GM18498 (cell line): ENCODE measurements around the gene CACFD1.

Experiments used
- ATAC-seq: cut with Tn5 transposase; IDR thresholded peaks from one replicate; pipeline ENCODE4 v1.9.1; 2021; ENCODE audit warnings: mild to moderate bottlenecking, moderate library complexity; ENCODE audit not compliant: unreplicated experiment

Gene CACFD1

GRCh38 chr9:133459476-133460404, at the start of gene CACFD1:
Gene CACFD1 (plus strand): TSS chr9:133459978. CDS start chr9:133460067, 89 bp downstream.
- ATAC-seq: peak; percentile 76

DNA sequence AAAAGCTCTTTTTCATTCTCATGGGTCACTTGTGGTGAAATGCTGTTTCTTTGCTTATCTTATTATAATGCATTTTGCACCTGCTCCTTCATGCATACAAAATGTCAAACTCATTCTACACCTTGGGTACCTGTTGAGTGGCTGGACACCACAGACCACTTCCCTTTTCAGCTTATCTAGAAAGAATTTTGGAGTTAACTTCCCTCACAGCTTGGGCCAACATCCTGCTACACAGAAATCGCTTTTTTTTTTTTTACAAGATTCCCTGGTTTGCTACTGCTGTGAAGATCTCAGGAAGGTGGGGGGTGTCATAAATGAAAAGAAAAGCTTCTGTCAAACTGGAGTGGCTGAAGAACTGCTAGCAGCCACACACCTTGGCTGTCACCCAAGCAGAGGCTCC, 44.6 kb upstream of the CACFD1 start:
- ATAC-seq: no peak

DNA sequence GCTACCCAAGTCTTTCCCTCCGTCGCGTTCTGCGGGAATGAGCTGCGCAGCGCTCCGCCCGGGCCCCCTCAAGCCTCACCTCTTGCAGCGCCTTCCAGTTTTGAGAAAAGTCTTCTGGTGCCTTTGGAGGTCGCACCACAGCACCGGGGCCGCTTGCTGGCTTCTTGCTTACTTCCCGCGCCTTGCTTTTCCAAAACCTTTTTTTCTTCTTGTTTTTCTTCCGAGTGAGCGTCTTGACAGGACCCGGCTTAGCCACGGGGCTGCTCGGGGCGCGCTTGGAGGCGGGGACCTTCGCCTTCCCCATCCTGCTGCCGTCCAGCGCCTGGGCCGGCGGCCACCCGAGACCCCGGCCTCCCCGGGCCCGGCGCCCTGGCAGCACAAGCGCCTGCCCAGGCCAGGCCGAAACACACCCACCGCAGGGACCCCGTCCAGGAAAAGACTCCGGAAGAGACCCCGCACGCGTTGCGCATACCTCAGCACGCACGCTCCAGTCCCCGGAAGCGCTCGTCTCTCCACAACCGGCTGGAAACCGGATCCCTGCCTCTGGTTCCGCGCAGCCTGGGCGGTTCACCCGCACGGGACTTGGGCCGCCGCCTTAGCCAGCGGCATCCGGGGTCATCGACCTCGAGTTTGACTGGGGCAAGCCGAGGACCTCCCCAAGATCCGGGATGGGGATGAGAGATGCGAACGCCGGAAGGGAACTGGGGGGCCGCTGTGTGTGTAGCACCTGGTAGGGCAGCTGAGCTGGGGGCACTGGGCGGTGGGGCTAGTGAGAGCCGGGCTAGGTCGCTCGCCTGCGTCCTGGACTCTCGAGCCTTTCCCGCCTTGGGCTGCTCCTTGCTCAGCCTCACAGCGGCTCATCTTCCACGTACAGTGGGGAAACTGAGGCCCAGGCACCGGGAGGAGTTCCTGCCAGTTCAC, 42.0 kb upstream of the CACFD1 start, which contains the start of gene REXO4:
TSS of gene REXO4 (minus strand) at position 470 of the 921 bp plus-strand sequence. CDS start at position 304, 166 bp downstream.
- ATAC-seq: peak; percentile 78

GRCh38 chr9:133419005-133419404, 40.8 kb upstream of the CACFD1 start:
- ATAC-seq: no peak

DNA sequence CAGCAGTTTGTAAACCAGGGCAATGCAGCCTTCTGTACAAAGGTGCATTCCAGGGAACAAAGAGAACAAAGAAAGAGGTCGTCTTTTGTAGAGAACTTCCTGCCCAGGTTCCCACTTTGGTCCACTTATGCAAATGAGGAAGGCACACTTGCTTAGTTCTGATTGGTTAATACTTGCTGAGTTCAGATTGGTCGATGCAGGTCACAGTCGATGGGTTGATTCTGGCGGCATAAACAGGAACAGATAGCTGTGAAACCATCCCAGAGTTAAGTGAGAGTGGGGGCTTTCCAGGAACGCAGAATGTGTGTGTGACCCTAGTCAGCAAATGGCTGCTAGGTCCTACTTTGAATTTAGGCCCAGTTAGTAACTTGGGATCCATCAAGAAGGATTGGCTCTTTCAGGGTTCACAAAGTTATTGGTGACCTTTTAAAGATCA, 39.4 kb upstream of the CACFD1 start:
- ATAC-seq: no peak

DNA sequence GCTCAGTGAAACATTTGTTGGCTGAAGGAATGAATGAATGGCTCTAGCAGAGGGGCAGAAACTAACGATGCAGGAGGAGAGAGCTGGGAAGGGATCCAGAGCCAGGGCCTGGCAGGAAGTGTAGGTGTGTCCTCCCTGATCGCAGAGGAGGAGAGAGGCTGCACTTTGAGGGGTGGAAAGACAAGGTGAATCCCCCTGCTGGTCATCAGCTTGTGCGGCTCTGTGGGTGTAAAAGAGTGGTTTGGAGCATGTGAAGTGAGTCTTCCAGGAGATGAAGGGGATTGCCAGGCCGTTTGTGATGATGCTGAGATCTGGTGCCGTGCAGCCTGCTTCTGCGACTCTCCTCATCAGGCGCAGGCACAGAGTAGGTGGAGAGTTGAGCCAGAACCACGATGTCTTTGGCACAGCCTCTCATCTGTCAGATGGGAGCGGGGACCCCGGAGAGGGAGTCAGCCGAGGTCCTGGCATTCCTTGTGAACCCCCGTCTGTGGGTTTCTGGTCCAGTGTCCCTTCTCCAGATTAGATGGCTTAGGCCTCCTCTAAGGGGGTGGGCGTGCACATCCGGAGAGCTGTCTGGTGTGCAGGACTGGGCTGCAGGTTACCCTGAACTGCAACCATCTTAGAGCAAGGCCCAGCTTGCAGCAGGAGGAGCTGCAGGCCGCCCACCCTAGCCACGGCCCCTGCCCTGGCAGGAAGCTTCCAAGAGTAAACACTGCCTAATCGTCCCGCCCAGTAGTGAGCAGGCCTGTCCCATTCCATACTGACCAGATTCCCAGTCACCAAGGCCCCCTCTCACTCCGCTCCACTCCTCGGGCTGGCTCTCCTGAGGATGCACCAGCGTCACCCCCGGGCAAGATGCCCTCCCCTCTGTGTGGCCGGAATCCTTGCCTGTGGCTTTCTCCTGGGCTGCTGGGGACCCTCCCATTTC, 37.9 kb upstream of the CACFD1 start, which contains the start of gene ADAMTS13:
TSS of gene ADAMTS13 (plus strand) at position 753 of the 928 bp plus-strand sequence. CDS start at position 830, 77 bp downstream.
- ATAC-seq: no peak

GRCh38 chr9:133423216-133423615, 36.6 kb upstream of the CACFD1 start:
- no peak for ATAC-seq

- ATAC-seq: no peak
These were observed 35.6 kb upstream of the CACFD1 start for GRCh38 chr9:133424187-133424586.

DNA sequence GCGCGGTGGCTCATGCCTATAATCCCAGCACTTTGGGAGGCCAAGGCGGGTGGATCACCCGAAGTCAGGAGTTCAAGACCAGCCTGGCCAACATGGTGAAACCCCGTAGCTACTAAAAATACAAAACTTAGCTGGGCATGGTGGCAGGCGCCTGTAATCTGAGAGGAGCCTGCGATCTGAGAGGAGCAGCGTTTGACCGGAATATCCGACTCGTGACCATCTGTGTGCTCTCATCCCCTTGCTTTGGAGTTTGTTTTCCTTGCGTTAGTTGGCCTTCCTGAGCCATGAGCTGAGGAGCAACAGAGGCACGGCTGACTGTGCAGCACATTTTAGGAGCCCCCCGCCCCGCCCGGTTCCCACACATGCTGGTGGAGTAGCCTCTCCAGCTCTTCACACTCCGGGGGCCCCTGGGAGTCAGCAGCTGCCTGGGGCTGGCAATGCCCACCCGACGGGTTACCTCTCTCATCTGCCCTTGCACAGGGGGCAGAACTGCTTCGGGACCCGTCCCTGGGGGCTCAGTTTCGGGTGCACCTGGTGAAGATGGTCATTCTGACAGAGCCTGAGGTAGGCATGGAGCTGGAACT, 34.6 kb upstream of the CACFD1 start:
- no peak for ATAC-seq

DNA sequence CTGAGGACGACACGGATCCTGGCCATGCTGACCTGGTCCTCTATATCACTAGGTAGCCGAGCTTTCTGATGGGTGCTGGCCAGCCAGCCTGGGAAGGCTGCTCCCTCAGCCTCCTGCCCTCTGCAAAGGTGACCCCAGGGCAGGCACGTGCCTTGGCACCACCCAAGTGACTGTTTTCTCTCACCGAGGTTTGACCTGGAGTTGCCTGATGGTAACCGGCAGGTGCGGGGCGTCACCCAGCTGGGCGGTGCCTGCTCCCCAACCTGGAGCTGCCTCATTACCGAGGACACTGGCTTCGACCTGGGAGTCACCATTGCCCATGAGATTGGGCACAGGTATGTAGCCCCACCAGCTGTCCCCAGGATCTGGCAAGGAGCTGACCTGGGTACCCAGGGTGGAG, 33.8 kb upstream of the CACFD1 start:
- ATAC-seq: no peak

GRCh38 chr9:133427658-133428348, 32.0 kb upstream of the CACFD1 start:
- no peak for ATAC-seq

- no peak for ATAC-seq
These were observed 31.1 kb upstream of the CACFD1 start for GRCh38 chr9:133428617-133429101.

- ATAC-seq: no peak
These were observed 30.6 kb upstream of the CACFD1 start for GRCh38 chr9:133429214-133429613.

DNA sequence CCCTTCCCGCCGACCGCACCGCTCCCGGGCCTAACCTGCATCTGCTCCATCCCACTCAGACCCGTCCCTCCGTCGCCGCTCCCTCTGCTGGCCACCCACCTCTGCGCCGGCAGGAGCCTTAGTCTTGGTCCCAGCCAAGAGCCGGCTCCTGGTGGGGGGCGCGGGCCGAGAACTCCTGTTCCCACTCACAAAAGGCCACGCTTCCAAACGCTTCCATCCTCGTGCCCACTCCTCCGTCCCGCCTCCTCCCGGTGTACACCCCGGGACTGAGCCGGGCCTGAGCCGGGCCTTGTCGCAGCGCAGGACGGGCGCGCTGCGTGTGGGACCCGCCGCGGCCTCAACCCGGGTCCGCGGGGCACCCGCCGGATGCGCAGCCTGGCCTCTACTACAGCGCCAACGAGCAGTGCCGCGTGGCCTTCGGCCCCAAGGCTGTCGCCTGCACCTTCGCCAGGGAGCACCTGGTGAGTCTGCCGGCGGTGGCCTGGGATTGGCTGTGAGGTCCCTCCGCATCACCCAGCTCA, 30.1 kb upstream of the CACFD1 start:
- ATAC-seq: no peak

DNA sequence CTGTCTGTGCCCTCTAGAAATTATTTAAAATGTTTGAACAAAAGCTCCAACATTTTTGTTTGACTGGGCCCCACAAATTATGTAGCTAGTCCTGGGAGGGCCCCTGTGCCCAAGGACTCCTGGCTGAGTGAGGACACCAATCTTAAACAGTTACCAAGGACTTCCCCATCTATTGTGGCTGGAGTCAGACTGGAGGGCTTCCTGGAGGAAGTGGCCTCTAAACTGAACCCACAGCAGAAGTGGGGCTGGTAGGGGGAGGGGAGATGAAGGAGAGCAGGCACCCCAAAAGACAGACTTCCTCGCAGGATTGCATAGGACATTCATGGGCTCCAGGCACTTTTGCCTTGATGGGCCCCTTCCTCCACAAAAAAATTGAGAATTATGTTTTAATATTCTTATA, 29.5 kb upstream of the CACFD1 start:
- no peak for ATAC-seq

- no peak for ATAC-seq
These were observed 26.4 kb upstream of the CACFD1 start for GRCh38 chr9:133433351-133433843.

GRCh38 chr9:133436681-133437080, 23.1 kb upstream of the CACFD1 start:
- no peak for ATAC-seq

- no peak for ATAC-seq
These were observed 21.8 kb upstream of the CACFD1 start for GRCh38 chr9:133437753-133438531.
